ENCODE data around the gene ACVRL1. TPM values are rescaled to one million over a fixed set of nuclear protein-coding genes. Genes with fewer than 3 reads are reported as not detected.

ACVRL1 gene
- total and polyA plus RNA-seq, 9 of the 15 experiments (the other 6 are each of a cell fraction or from before 2014, with no cell fraction given) = 0.07 to 1.4 (median 0.30) TPM

DNA sequence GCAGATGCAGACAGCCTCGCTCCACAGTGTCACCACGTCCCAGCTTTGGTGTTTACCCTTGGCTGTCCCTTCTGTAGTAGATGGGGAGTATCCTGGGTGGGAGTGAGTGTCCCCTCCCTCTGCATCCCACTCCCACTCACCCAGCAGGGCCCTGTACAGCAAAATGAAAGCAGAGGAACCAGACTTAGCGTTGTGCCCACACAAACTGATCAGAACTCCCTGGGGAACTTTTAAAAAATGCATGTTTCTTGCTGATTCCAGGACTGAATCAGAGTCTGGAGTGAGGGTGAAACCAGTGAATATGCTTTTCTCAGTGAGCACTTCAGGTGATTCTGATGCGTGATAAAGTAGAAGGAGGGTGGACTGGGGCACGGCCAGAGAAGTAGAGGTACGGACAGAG, 2.9 kb downstream of the ACVRL1 start (continued):
- TF ChIP-seq SFPQ (IDR thresholded peaks at IDR 0.05; ENCODE audit: low read depth, low read length) (no peak), ZMIZ1 (IDR thresholded peaks at IDR 0.05; ENCODE audit: low read depth in 2 of 2, low read length in 2 of 2) (no peak), CC2D1A (IDR thresholded peaks at IDR 0.05) (no peak)
- TF ChIP-seq, protein P1, sequence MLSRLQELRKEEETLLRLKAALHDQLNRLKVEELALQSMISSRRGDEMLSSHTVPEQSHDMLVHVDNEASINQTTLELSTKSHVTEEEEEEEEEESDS (CRISPR knock-in tag; IDR thresholded peaks at IDR 0.05) = no peak

GRCh38 chr12:51910691-51911090, 3.4 kb downstream of the ACVRL1 start:
- WGBS (ENCODE audit: insufficient coverage, low coverage, missing lambda C conversion rate) = 24% methylated on average over 2 of the region's 3 CpGs
- H2AFZ ChIP-seq (ENCODE audit: low read depth, low read length) = no peak overlapping the region
- no peaks in the 10 kb centered on the region for H3K79me2 ChIP-seq (ENCODE audit: control insufficient read depth, insufficient read depth, low read length)
- H3K9me1 ChIP-seq (ENCODE audit: control insufficient read depth, insufficient read depth, low read length) = no peaks in the 10 kb centered on the region
- peaks cover 3% of the 10 kb centered on the region for H4K20me1 ChIP-seq (replicated peaks; ENCODE audit: control insufficient read depth, insufficient read depth, low read length)
- H3K9me3 ChIP-seq (replicated peaks; ENCODE audit: control insufficient read depth, insufficient read depth, low read depth, low read length) = no peaks in the 10 kb centered on the region
- ATAC-seq (no peak), DNase-seq (ENCODE audit: extremely low read depth in 1 of 4, low spot score in 3 of 4) (no peak), FAIRE-seq (no peak)
- H3K36me3 ChIP-seq (ENCODE audit: control insufficient read depth, insufficient read depth, low read length) = no peaks in the 10 kb centered on the region
- in situ Hi-C loops (cut with MboI) = no loop called here
- POLR2A ChIA-PET = no interaction called here
- CTCF ChIA-PET (ENCODE audit: low intra/inter-chr PET ratio) = no interaction called here
- no peak overlapping the region for H3K4me3 ChIP-seq
- no peaks in the 10 kb centered on the region; a peak in 1 of 5 replicates for H3K27me3 ChIP-seq (ENCODE audit: control insufficient read depth in 2 of 2, insufficient read depth in 2 of 2, low read length in 2 of 2)
- peak overlapping the region in 1 of 2 experiments; percentile 57; a peak in 2 of 4 replicates for H3K9ac ChIP-seq (ENCODE audit: insufficient read depth in 1 of 2, low read depth in 2 of 2, low read length in 2 of 2)
- peaks cover 52 to 71% of the 10 kb centered on the region in 2 experiments for H3K4me1 ChIP-seq (replicated peaks in 1 of 2; ENCODE audit: control insufficient read depth in 2 of 2, insufficient read depth in 2 of 2, low read length in 2 of 2)
- H3K27ac ChIP-seq (ENCODE audit: extremely low read depth, low read depth, low read length) = no peak overlapping the region
- no peak overlapping the region for H3K4me2 ChIP-seq (ENCODE audit: insufficient read depth, low read length)
- no TSS peak for BruUV-seq (replicated peaks)
- intact Hi-C loops (cut with micrococcal nuclease) = no loop called here
- TF ChIP-seq MNT (conservative IDR thresholded peaks at IDR 0.05) (no peak), HDAC3 (IDR thresholded peaks at IDR 0.05; ENCODE audit: borderline replicate concordance, partially characterized antibody) (no peak), NUFIP1 (IDR thresholded peaks at IDR 0.05; ENCODE audit: partially characterized antibody) (no peak), NFXL1 (CRISPR knock-in tag; IDR thresholded peaks at IDR 0.05) (no peak), KLF6 (CRISPR knock-in tag; IDR thresholded peaks at IDR 0.05; ENCODE audit: borderline replicate concordance) (no peak), COPS2 (conservative IDR thresholded peaks at IDR 0.05) (no peak), ZNF232 (CRISPR knock-in tag; IDR thresholded peaks at IDR 0.05) (no peak), BDP1 (IDR thresholded peaks at IDR 0.05; ENCODE audit: insufficient read depth, insufficient read length) (no peak), ERF (CRISPR knock-in tag; IDR thresholded peaks at IDR 0.05) (no peak)
